GM23338 (cell line): Measurements from ENCODE around the gene PAN2.

Experiments
- CREB1 ChIP-seq: fragments of 250-450 bp; sonication (Bioruptor Pico); IDR thresholded peaks from 2 replicates; pipeline ENCODE4 v1.5.0; 2020; ENCODE audit warnings: low read depth, mild to moderate bottlenecking, moderate library complexity
- CTCF ChIP-seq, 2 experiments: fragments of 200-600 bp in 1 of 2; sonication (generic) in 1 of 2; conservative IDR thresholded peaks; 2 replicates each; pipeline versions ENCODE4 v1.5.1 to v1.6.1; 2016 to 2017; ENCODE audit warnings: antibody characterized with exemption in 2 of 2, low read depth in 2 of 2, mild to moderate bottlenecking in 2 of 2, moderate library complexity in 1 of 2
- EZH2 ChIP-seq: fragments of 200-600 bp; sonication (generic); IDR thresholded peaks from one replicate; pipeline ENCODE4 v1.8.0; 2017; ENCODE audit warnings: antibody characterized with exemption, mild to moderate bottlenecking, low read depth; ENCODE audit not compliant: unreplicated experiment
- EZH2phosphoT487 ChIP-seq: fragments of 200-600 bp; sonication (generic); IDR thresholded peaks from one replicate; pipeline ENCODE4 v1.8.1; 2018; ENCODE audit warnings: antibody characterized with exemption; ENCODE audit not compliant: unreplicated experiment
- POLR2AphosphoS5 ChIP-seq: IDR thresholded peaks from 2 replicates; pipeline ENCODE4 v1.6.1; 2016; ENCODE audit warnings: antibody characterized with exemption, low read depth
- STAT1 ChIP-seq: IDR thresholded peaks from one replicate; pipeline ENCODE4 v1.6.1; 2016; ENCODE audit warnings: antibody characterized with exemption; ENCODE audit not compliant: unreplicated experiment
- ZNF114 ChIP-seq: fragments of 250-450 bp; sonication (Bioruptor Pico); IDR thresholded peaks from 2 replicates; pipeline ENCODE4 v1.5.0; 2020; ENCODE audit warnings: mild to moderate bottlenecking, moderate library complexity
- ZNF462 ChIP-seq: fragments of 250-450 bp; sonication (Bioruptor Pico); IDR thresholded peaks from 2 replicates; pipeline ENCODE4 v1.5.0; 2020; ENCODE audit warnings: mild to moderate bottlenecking, moderate library complexity
- TF ChIP-seq, protein P1 (sequence below): IDR thresholded peaks from one replicate; pipeline ENCODE4 v1.6.1; 2018; ENCODE audit warnings: antibody characterized with exemption; ENCODE audit not compliant: unreplicated experiment
- TF ChIP-seq, protein P2 (sequence below): IDR thresholded peaks from 2 replicates; pipeline ENCODE4 v1.6.1; 2016; ENCODE audit warnings: antibody characterized with exemption

DNA sequence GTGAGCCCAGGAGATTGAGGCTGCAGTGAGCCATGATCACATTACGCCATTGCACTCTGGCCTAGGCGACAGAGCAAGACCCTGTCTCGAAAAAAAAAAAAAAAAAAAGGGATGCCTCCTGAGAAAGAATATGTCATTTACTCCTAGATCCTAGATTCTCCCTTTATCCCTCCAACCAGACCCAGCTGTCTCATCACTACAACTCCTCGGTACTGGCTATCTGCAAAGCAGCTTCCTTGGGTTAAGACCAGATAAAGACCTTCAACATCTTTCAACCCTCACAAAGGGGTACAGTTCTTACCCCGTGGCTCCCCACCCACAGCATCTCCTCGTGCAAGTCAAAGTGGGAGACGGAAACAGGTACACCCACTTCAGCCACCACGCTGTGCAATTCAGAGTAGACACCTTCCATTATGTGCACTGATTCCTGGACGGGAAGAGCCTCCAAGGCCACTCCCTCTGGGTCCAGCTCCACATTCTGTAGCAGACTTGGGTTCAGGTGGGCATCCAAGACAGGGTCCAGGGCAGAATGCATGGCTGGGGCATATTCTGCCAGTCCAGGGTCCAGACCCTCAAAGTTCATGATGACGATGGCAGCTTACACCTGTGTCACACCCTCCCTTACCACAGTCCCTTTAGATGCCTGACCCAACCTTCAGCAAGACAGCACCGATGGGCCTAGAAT lies 1.1 kb downstream of the PAN2 start:
- TF ChIP-seq CTCF (conservative IDR thresholded peaks at IDR 0.05; ENCODE audit: low read depth in 2 of 2) = no peak
- no peak for TF ChIP-seq POLR2AphosphoS5
- TF ChIP-seq EZH2 = no peak
- TF ChIP-seq CREB1 (CRISPR knock-in tag) = no peak
- TF ChIP-seq, protein P1, sequence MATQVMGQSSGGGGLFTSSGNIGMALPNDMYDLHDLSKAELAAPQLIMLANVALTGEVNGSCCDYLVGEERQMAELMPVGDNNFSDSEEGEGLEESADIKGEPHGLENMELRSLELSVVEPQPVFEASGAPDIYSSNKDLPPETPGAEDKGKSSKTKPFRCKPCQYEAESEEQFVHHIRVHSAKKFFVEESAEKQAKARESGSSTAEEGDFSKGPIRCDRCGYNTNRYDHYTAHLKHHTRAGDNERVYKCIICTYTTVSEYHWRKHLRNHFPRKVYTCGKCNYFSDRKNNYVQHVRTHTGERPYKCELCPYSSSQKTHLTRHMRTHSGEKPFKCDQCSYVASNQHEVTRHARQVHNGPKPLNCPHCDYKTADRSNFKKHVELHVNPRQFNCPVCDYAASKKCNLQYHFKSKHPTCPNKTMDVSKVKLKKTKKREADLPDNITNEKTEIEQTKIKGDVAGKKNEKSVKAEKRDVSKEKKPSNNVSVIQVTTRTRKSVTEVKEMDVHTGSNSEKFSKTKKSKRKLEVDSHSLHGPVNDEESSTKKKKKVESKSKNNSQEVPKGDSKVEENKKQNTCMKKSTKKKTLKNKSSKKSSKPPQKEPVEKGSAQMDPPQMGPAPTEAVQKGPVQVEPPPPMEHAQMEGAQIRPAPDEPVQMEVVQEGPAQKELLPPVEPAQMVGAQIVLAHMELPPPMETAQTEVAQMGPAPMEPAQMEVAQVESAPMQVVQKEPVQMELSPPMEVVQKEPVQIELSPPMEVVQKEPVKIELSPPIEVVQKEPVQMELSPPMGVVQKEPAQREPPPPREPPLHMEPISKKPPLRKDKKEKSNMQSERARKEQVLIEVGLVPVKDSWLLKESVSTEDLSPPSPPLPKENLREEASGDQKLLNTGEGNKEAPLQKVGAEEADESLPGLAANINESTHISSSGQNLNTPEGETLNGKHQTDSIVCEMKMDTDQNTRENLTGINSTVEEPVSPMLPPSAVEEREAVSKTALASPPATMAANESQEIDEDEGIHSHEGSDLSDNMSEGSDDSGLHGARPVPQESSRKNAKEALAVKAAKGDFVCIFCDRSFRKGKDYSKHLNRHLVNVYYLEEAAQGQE = no peak
- no peak for TF ChIP-seq EZH2phosphoT487
- no peak for TF ChIP-seq STAT1
- no peak for TF ChIP-seq ZNF462 (CRISPR knock-in tag)
- no peak for TF ChIP-seq ZNF114 (CRISPR knock-in tag)
- TF ChIP-seq, protein P2, sequence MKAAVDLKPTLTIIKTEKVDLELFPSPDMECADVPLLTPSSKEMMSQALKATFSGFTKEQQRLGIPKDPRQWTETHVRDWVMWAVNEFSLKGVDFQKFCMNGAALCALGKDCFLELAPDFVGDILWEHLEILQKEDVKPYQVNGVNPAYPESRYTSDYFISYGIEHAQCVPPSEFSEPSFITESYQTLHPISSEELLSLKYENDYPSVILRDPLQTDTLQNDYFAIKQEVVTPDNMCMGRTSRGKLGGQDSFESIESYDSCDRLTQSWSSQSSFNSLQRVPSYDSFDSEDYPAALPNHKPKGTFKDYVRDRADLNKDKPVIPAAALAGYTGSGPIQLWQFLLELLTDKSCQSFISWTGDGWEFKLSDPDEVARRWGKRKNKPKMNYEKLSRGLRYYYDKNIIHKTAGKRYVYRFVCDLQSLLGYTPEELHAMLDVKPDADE = no peak
